Activated CD4-positive, alpha-beta T cell treated with anti-CD3 and anti-CD28 coated beads for 1 hour (primary cell): ENCODE data around the gene PHACTR3.

Experiments used
- DNase-seq: peaks from one replicate; pipeline ENCODE4 v3.0.0-alpha.2; 2020

PHACTR3 gene

GRCh38 chr20:59656417-59656816 is 52.1 kb downstream of the PHACTR3 start:
- no peak for DNase-seq

GRCh38 chr20:59657459-59658046 is 53.2 kb downstream of the PHACTR3 start:
- DNase-seq: no peak

- no peak for DNase-seq
Measured at GRCh38 chr20:59660471-59660870, 56.1 kb downstream of the PHACTR3 start.

GRCh38 chr20:59661153-59661552 is 56.8 kb downstream of the PHACTR3 start:
- no peak for DNase-seq

GRCh38 chr20:59661621-59662020 is 57.3 kb downstream of the PHACTR3 start:
- no peak for DNase-seq

GRCh38 chr20:59662161-59662560 is 57.8 kb downstream of the PHACTR3 start:
- no peak for DNase-seq

GRCh38 chr20:59662856-59663512 is 58.6 kb downstream of the PHACTR3 start:
- DNase-seq: no peak

- no peak for DNase-seq
Measured at GRCh38 chr20:59663513-59664060, 59.2 kb downstream of the PHACTR3 start.

- no peak for DNase-seq
Measured at GRCh38 chr20:59664421-59664941, 60.1 kb downstream of the PHACTR3 start.

GRCh38 chr20:59665656-59666555 is 61.6 kb downstream of the PHACTR3 start:
- DNase-seq: no peak

- no peak for DNase-seq
Measured at GRCh38 chr20:59666586-59666985, 62.2 kb downstream of the PHACTR3 start.

- no peak for DNase-seq
Measured at GRCh38 chr20:59667131-59667530, 62.8 kb downstream of the PHACTR3 start.

- DNase-seq: no peak
Measured at GRCh38 chr20:59667981-59668515, 63.7 kb downstream of the PHACTR3 start.

GRCh38 chr20:59668926-59669850 is 64.8 kb downstream of the PHACTR3 start:
- no peak for DNase-seq

GRCh38 chr20:59670786-59671492 is 66.6 kb downstream of the PHACTR3 start:
- DNase-seq: no peak

GRCh38 chr20:59671661-59672471 is 67.5 kb downstream of the PHACTR3 start:
- no peak for DNase-seq

- DNase-seq: no peak
Measured at GRCh38 chr20:59672576-59672975, 68.2 kb downstream of the PHACTR3 start.

- DNase-seq: no peak
Measured at GRCh38 chr20:59673288-59673997, 69.1 kb downstream of the PHACTR3 start.

GRCh38 chr20:59673998-59674445 is 69.7 kb downstream of the PHACTR3 start:
- no peak for DNase-seq
